GM23338 (cell line): Measurements from ENCODE around the gene NTRK1. TPM values are rescaled to one million over a fixed set of nuclear protein-coding genes. Genes with fewer than 3 reads are reported as not detected.

Source experiments
- ATAC-seq: fragments of 200-7000 bp; cut with Tn5 transposase; 3 replicates; pipeline ENCODE4 v1.9.1; 2020
- DNase-seq: peaks from one replicate; pipeline ENCODE4 v3.0.0-alpha.2; 2015; ENCODE audit warnings: low spot score
- H2AFZ ChIP-seq: fragments of 200-600 bp; sonication (generic); 2 replicates; pipeline ENCODE4 v1.8.0; 2016; ENCODE audit warnings: antibody characterized with exemption, mild to moderate bottlenecking, moderate library complexity
- H3F3A ChIP-seq: fragments of 200-600 bp; sonication (generic); replicated peaks from 2 replicates; pipeline ENCODE4 v1.8.0; 2017; ENCODE audit warnings: antibody characterized with exemption, mixed run types, low read depth
- H3K27ac ChIP-seq: fragments of 200-600 bp; sonication (generic); 2 replicates; pipeline ENCODE4 v1.6.1; 2016; ENCODE audit warnings: low read depth
- H3K27me3 ChIP-seq: fragments of 200-600 bp; sonication (generic); 2 replicates; pipeline ENCODE4 v1.8.0; 2016; ENCODE audit warnings: mild to moderate bottlenecking, mixed run types, moderate library complexity; ENCODE audit not compliant: insufficient read depth
- H3K36me3 ChIP-seq: fragments of 200-600 bp; sonication (generic); 2 replicates; pipeline ENCODE4 v1.8.0; 2016; ENCODE audit warnings: mild to moderate bottlenecking; ENCODE audit not compliant: insufficient read depth
- H3K4me1 ChIP-seq: fragments of 200-600 bp; sonication (generic); 2 replicates; pipeline ENCODE4 v1.8.0; 2016; ENCODE audit warnings: mild to moderate bottlenecking, moderate library complexity; ENCODE audit not compliant: insufficient read depth
- H3K4me2 ChIP-seq: fragments of 200-600 bp; sonication (generic); 2 replicates; pipeline ENCODE4 v1.7.1; 2017; ENCODE audit warnings: mixed run types
- H3K4me3 ChIP-seq: fragments of 200-600 bp; sonication (generic); 2 replicates; pipeline ENCODE4 v1.6.1; 2016; ENCODE audit warnings: mixed run types
- H3K79me2 ChIP-seq: fragments of 200-600 bp; sonication (generic); replicated peaks from 2 replicates; pipeline ENCODE4 v1.8.0; 2017; ENCODE audit warnings: mild to moderate bottlenecking; ENCODE audit not compliant: insufficient read depth
- H3K9me2 ChIP-seq: fragments of 200-600 bp; sonication (generic); 2 replicates; pipeline ENCODE4 v1.8.0; 2017; ENCODE audit not compliant: insufficient read depth
- H4K20me1 ChIP-seq: fragments of 200-600 bp; sonication (generic); replicated peaks from 2 replicates; pipeline ENCODE4 v1.8.0; 2017; ENCODE audit warnings: mild to moderate bottlenecking; ENCODE audit not compliant: insufficient read depth
- H3K27ac Mint-ChIP-seq: 2 replicates; pipeline ENCODE4 v1.8.0; 2020; ENCODE audit warnings: inconsistent platforms, mild to moderate bottlenecking, moderate library complexity, mixed read lengths
- H3K27me3 Mint-ChIP-seq: 3 replicates; pipeline ENCODE4 v1.8.0; 2022; ENCODE audit warnings: low read depth, mild to moderate bottlenecking, moderate library complexity, mixed read lengths, inconsistent platforms; ENCODE audit not compliant: insufficient read depth, poor library complexity
- H3K36me3 Mint-ChIP-seq: 3 replicates; pipeline ENCODE4 v1.8.0; 2021; ENCODE audit warnings: low read depth, mild to moderate bottlenecking, inconsistent platforms, moderate library complexity, mixed read lengths
- H3K4me1 Mint-ChIP-seq: 3 replicates; pipeline ENCODE4 v1.8.0; 2020; ENCODE audit warnings: mild to moderate bottlenecking, inconsistent platforms, mixed read lengths
- H3K4me3 Mint-ChIP-seq: 3 replicates; pipeline ENCODE4 v1.8.0; 2021; ENCODE audit warnings: moderate library complexity, mild to moderate bottlenecking, inconsistent platforms, mixed read lengths
- H3K9me3 Mint-ChIP-seq: 3 replicates; pipeline ENCODE4 v1.8.0; 2020; ENCODE audit warnings: moderate library complexity, mild to moderate bottlenecking, inconsistent platforms, mixed read lengths
- CREB1 ChIP-seq: fragments of 250-450 bp; sonication (Bioruptor Pico); IDR thresholded peaks from 2 replicates; pipeline ENCODE4 v1.5.0; 2020; ENCODE audit warnings: low read depth, mild to moderate bottlenecking, moderate library complexity
- CTCF ChIP-seq, 2 experiments: fragments of 200-600 bp in 1 of 2; sonication (generic) in 1 of 2; conservative IDR thresholded peaks; 2 replicates each; pipeline versions ENCODE4 v1.5.1 to v1.6.1; 2016 to 2017; ENCODE audit warnings: antibody characterized with exemption in 2 of 2, low read depth in 2 of 2, mild to moderate bottlenecking in 2 of 2, moderate library complexity in 1 of 2
- ETS1 ChIP-seq: IDR thresholded peaks from 2 replicates; pipeline ENCODE4 v1.6.1; 2016; ENCODE audit warnings: antibody characterized with exemption
- EZH2 ChIP-seq: fragments of 200-600 bp; sonication (generic); IDR thresholded peaks from one replicate; pipeline ENCODE4 v1.8.0; 2017; ENCODE audit warnings: antibody characterized with exemption, mild to moderate bottlenecking, low read depth; ENCODE audit not compliant: unreplicated experiment
- EZH2phosphoT487 ChIP-seq: fragments of 200-600 bp; sonication (generic); IDR thresholded peaks from one replicate; pipeline ENCODE4 v1.8.1; 2018; ENCODE audit warnings: antibody characterized with exemption; ENCODE audit not compliant: unreplicated experiment
- JUNB ChIP-seq: IDR thresholded peaks from one replicate; pipeline ENCODE4 v1.6.1; 2016; ENCODE audit warnings: antibody characterized with exemption; ENCODE audit not compliant: unreplicated experiment
- NANOG ChIP-seq: IDR thresholded peaks from 2 replicates; pipeline ENCODE4 v1.6.1; 2016; ENCODE audit warnings: antibody characterized with exemption, borderline replicate concordance
- POLR2AphosphoS5 ChIP-seq: IDR thresholded peaks from 2 replicates; pipeline ENCODE4 v1.6.1; 2016; ENCODE audit warnings: antibody characterized with exemption, low read depth
- REST ChIP-seq: IDR thresholded peaks from one replicate; pipeline ENCODE4 v1.6.1; 2018; ENCODE audit warnings: antibody characterized with exemption; ENCODE audit not compliant: unreplicated experiment
- STAT1 ChIP-seq: IDR thresholded peaks from one replicate; pipeline ENCODE4 v1.6.1; 2016; ENCODE audit warnings: antibody characterized with exemption; ENCODE audit not compliant: unreplicated experiment
- ZNF114 ChIP-seq: fragments of 250-450 bp; sonication (Bioruptor Pico); IDR thresholded peaks from 2 replicates; pipeline ENCODE4 v1.5.0; 2020; ENCODE audit warnings: mild to moderate bottlenecking, moderate library complexity
- ZNF331 ChIP-seq: fragments of 250-450 bp; sonication (Bioruptor Pico); IDR thresholded peaks from 2 replicates; pipeline ENCODE4 v1.5.0; 2020; ENCODE audit warnings: low read depth, mild to moderate bottlenecking, moderate library complexity
- ZNF462 ChIP-seq: fragments of 250-450 bp; sonication (Bioruptor Pico); IDR thresholded peaks from 2 replicates; pipeline ENCODE4 v1.5.0; 2020; ENCODE audit warnings: mild to moderate bottlenecking, moderate library complexity
- polyA plus RNA-seq: library from polyadenylated mRNA; unstranded; fragments of >200 nt; fragmentation: Nextera tagmentation; extraction: Ambion mirVana; gene quantifications from 2 replicates; pipeline ENCODE4 v1.2.1, GENCODE V29; 2016
- total RNA-seq: library from RNA; depleted of rRNA; stranded (reverse); fragments of >200 nt; shearing (Covaris generic); gene quantifications from 2 replicates; pipeline ENCODE4 v1.2.3, GENCODE V29; 2014

NTRK1 gene
- total and polyA plus RNA-seq, 2 experiments from 2014 or later: 0.42 to 0.45 TPM

- ATAC-seq: no peak
- H3K4me1 Mint-ChIP-seq: no peaks in the 10 kb centered on the region
- no peak overlapping the region for H3K4me3 Mint-ChIP-seq
- no peak for DNase-seq
- H3K27me3 Mint-ChIP-seq: peaks cover 4% of the 10 kb centered on the region
- Histone ChIP-seq H3K4me1 (no peaks in the 10 kb centered on the region), H3K27ac (no peak overlapping the region), H3K36me3 (no peaks in the 10 kb centered on the region), H3K4me3 (no peak overlapping the region), H3F3A (0 out of 2 replicates have a peak, but pooled peaks cover 4% of the 10 kb centered on the region), H3K4me2 (no peak overlapping the region), H3K9me2 (no peaks in the 10 kb centered on the region), H2AFZ (no peak overlapping the region), H3K27me3 (peaks cover 8% of the 10 kb centered on the region; the same call in 1 of the 2 replicates), H4K20me1 (no peaks in the 10 kb centered on the region), H3K79me2 (no peaks in the 10 kb centered on the region)
- H3K27ac Mint-ChIP-seq: no peak overlapping the region
- no peaks in the 10 kb centered on the region for H3K9me3 Mint-ChIP-seq
- TF ChIP-seq ETS1 (no peak), EZH2 (no peak), ZNF331 (CRISPR knock-in tag) (no peak), POLR2AphosphoS5 (no peak), NANOG (no peak), CTCF (conservative IDR thresholded peaks at IDR 0.05; ENCODE audit: low read depth in 2 of 2) (no peak), REST (no peak), JUNB (no peak), EZH2phosphoT487 (no peak), ZNF114 (no peak), STAT1 (no peak), CREB1 (no peak), ZNF462 (CRISPR knock-in tag) (no peak)
- H3K36me3 Mint-ChIP-seq: no peaks in the 10 kb centered on the region
Measured at GRCh38 chr1:156821801-156822200, 38.9 kb upstream of the NTRK1 start.
